Thyroid gland (tissue), 4 donors: Measurements from ENCODE around the gene HCFC1R1. TPM values are rescaled to one million over a fixed set of nuclear protein-coding genes. Genes with fewer than 3 reads are reported as not detected.

Experiments
- DNase-seq, 2 donors: peaks; one replicate each; pipeline ENCODE4 v3.0.0-alpha.2; 2019
- H3K27ac ChIP-seq, 3 donors: fragments of 200-600 bp; sonication (generic); 1 replicate in 2 of 3; 2 replicates in 1 of 3; pipeline ENCODE4 v1.5.1; 2016 to 2019; ENCODE audit warnings: mild to moderate bottlenecking in 1 of 3, moderate library complexity in 1 of 3
- H3K27me3 ChIP-seq: fragments of 200-600 bp; sonication (generic); one replicate; pipeline ENCODE4 v1.5.1; 2019
- H3K36me3 ChIP-seq, 2 donors: fragments of 200-600 bp; sonication (generic); one replicate each; pipeline ENCODE4 v1.5.1; 2016 to 2019
- H3K4me1 ChIP-seq, 2 donors: fragments of 200-600 bp; sonication (generic); one replicate each; pipeline ENCODE4 v1.5.1; 2017 to 2019
- H3K4me3 ChIP-seq, 3 donors: fragments of 200-600 bp; sonication (generic); replicated peaks in 1 of 3; 1 replicate in 2 of 3; 2 replicates in 1 of 3; pipeline ENCODE4 v1.5.1; 2016; ENCODE audit warnings: mild to moderate bottlenecking in 1 of 3
- H3K9me3 ChIP-seq: fragments of 200-600 bp; sonication (generic); one replicate; pipeline ENCODE4 v1.5.1; 2017
- POLR2A ChIP-seq, 2 donors: fragments of 450-650 bp; IDR thresholded peaks; one replicate each; pipeline ENCODE4 v1.6.1; 2017; ENCODE audit warnings: antibody characterized with exemption in 2 of 2, mild to moderate bottlenecking in 2 of 2, moderate library complexity in 1 of 2
- WGBS, 2 donors: methylation state at CpG; one replicate each; pipeline ENCODE4 v1.1.5; 2017; 5-methylcytosine and 5-hydroxymethylcytosine counted together
- intact Hi-C: fragments of 100-400 bp; cut with DNase I; formaldehyde crosslinking; loops from one replicate; pipeline ENCODE4 v1.15.1; 2023
- total RNA-seq, 4 donors: library from RNA; depleted of rRNA; stranded (reverse); fragments of >200 nt; gene quantifications; one replicate each; pipeline ENCODE4 v1.2.3, GENCODE V29; 2016
- TF ChIP-seq, protein P1 (sequence below), 6 experiments: fragments of 200-600 bp in 3 of 6; fragments of 450-650 bp in 3 of 6; sonication (generic) in 3 of 6; IDR thresholded peaks; one replicate each; pipeline ENCODE4 v1.5.1; 2016 to 2019; ENCODE audit warnings: antibody characterized with exemption in 6 of 6, mild to moderate bottlenecking in 2 of 6, inconsistent platforms in 1 of 6, moderate library complexity in 1 of 6

Gene HCFC1R1
- total RNA-seq, 4 donors from 2014 or later, result 10.1 to 51.7 (median 29.7) TPM

DNA sequence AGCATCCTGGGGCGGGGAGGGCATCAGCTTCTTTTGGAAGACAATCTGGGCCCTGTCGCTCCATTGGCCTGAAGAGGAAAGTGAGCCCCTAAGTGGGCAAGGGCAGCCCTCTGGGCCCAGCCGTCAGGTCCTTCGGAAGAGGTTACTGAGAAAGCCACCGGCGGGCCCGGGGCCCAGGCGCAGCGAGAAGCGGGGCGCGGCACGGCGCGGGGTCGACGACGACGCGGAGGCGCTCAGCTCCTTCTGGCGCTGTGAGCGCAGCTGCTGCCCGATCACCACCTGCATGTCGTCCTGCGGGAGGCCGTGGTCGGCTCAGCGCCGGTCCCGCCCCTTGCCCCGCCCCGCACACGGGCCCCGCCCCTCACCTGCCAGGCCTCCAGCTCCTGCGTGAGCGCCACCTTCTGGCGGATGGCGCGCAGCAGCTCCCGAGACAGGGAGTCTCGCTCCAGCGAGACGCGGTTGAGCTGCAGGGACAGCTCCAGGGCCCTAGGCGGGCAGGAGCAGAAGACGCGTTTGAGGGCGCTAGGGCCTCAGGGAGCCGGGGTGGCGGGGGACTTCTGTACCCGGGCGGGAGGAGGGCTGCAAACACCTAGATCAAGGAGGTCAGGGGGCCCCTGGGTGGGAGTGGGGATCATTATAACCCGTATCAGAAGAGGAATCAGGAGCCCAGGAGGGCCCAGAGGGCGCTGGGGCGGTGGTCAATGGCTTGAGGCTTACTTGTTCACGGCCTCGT, 4.4 kb upstream of the HCFC1R1 start:
- Histone ChIP-seq H3K27ac (no peak overlapping the region), H3K36me3 (peaks cover 4 to 13% of the 10 kb centered on the region in 2 donors), H3K4me3 (no peak overlapping the region), H3K4me1 (peaks cover 12 to 35% of the 10 kb centered on the region in 2 donors), H3K9me3 (no peaks in the 10 kb centered on the region), H3K27me3 (no peaks in the 10 kb centered on the region)
- WGBS, 2 donors, result 26 to 37% methylated on average over 7 to 21 of the region's 58 CpGs
- DNase-seq, result peak; percentile 87 to 92
- TF ChIP-seq, protein P1, sequence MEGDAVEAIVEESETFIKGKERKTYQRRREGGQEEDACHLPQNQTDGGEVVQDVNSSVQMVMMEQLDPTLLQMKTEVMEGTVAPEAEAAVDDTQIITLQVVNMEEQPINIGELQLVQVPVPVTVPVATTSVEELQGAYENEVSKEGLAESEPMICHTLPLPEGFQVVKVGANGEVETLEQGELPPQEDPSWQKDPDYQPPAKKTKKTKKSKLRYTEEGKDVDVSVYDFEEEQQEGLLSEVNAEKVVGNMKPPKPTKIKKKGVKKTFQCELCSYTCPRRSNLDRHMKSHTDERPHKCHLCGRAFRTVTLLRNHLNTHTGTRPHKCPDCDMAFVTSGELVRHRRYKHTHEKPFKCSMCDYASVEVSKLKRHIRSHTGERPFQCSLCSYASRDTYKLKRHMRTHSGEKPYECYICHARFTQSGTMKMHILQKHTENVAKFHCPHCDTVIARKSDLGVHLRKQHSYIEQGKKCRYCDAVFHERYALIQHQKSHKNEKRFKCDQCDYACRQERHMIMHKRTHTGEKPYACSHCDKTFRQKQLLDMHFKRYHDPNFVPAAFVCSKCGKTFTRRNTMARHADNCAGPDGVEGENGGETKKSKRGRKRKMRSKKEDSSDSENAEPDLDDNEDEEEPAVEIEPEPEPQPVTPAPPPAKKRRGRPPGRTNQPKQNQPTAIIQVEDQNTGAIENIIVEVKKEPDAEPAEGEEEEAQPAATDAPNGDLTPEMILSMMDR (IDR thresholded peaks at IDR 0.05), result peak; percentile 47 to 95 (median 72)
- peak in 1 of 2 donors; percentile 43 for TF ChIP-seq POLR2A (IDR thresholded peaks at IDR 0.05)
- intact Hi-C loops, result no loop called here

- no peak for DNase-seq
- H3K4me1 ChIP-seq, result peaks cover 19 to 42% of the 10 kb centered on the region in 2 donors
- no peak overlapping the region for H3K4me3 ChIP-seq
- H3K27ac ChIP-seq, result no peak overlapping the region
- intact Hi-C loops, result no loop called here
- 90 to 96% methylated on average over 7 to 8 of the region's 8 CpGs for WGBS, 2 donors
- no peaks in the 10 kb centered on the region for H3K27me3 ChIP-seq
- H3K9me3 ChIP-seq, result no peaks in the 10 kb centered on the region
- H3K36me3 ChIP-seq, result peaks cover 4 to 13% of the 10 kb centered on the region in 2 donors
- no peak for TF ChIP-seq POLR2A (IDR thresholded peaks at IDR 0.05)
- TF ChIP-seq, protein P1 (IDR thresholded peaks at IDR 0.05), result no peak
Measured at GRCh38 chr16:3027489-3027795, 3.7 kb upstream of the HCFC1R1 start.

GRCh38 chr16:3026609-3027488, 3.1 kb upstream of the HCFC1R1 start:
- TF ChIP-seq, protein P1 (IDR thresholded peaks at IDR 0.05), result no peak
- no peak for TF ChIP-seq POLR2A (IDR thresholded peaks at IDR 0.05)
- Histone ChIP-seq H3K36me3 (peaks cover 4 to 13% of the 10 kb centered on the region in 2 donors), H3K27me3 (no peaks in the 10 kb centered on the region), H3K9me3 (no peaks in the 10 kb centered on the region), H3K27ac (no peak overlapping the region), H3K4me3 (no peak overlapping the region), H3K4me1 (peaks cover 25 to 48% of the 10 kb centered on the region in 2 donors)
- 97% methylated on average over 20 to 21 of the region's 24 CpGs for WGBS, 2 donors
- intact Hi-C loops, result no loop called here
- DNase-seq, result no peak

GRCh38 chr16:3026003-3026378, 2.2 kb upstream of the HCFC1R1 start:
- peaks cover 34 to 52% of the 10 kb centered on the region in 2 donors for H3K4me1 ChIP-seq
- H3K27ac ChIP-seq, result no peak overlapping the region
- TF ChIP-seq POLR2A (IDR thresholded peaks at IDR 0.05), result no peak
- TF ChIP-seq, protein P1 (IDR thresholded peaks at IDR 0.05), result no peak
- no peaks in the 10 kb centered on the region for H3K9me3 ChIP-seq
- peaks cover 4 to 13% of the 10 kb centered on the region in 2 donors for H3K36me3 ChIP-seq
- H3K27me3 ChIP-seq, result no peaks in the 10 kb centered on the region
- DNase-seq, result no peak
- H3K4me3 ChIP-seq, result no peak overlapping the region
- WGBS, 2 donors, result 92 to 98% methylated on average over 8 of the region's 8 CpGs
- intact Hi-C loops, result no loop called here
